Liver (tissue), 3 donors: ENCODE results near the gene RNF225.
A peak's percentile ranks its signal among the peaks of the same experiment; 100 is the strongest.

Source experiments
- ATF3 ChIP-seq: IDR thresholded peaks from 2 replicates; pipeline ENCODE4 v1.6.1; 2016; ENCODE audit warnings: antibody characterized with exemption
- CTCF ChIP-seq: fragments of 150-350 bp; IDR thresholded peaks from 2 replicates; pipeline ENCODE4 v1.5.1; 2017; ENCODE audit warnings: improper control_type of control experiment, low read depth, low read length; ENCODE audit not compliant: missing input control
- GABPA ChIP-seq, 2 donors: IDR thresholded peaks in 1 of 2; conservative IDR thresholded peaks in 1 of 2; 2 replicates each; pipeline ENCODE4 v1.6.1; 2016; ENCODE audit warnings: antibody characterized with exemption in 2 of 2, mild to moderate bottlenecking in 1 of 2, moderate library complexity in 1 of 2
- MAX ChIP-seq: IDR thresholded peaks from 2 replicates; pipeline ENCODE4 v1.6.1; 2016; ENCODE audit warnings: antibody characterized with exemption
- ZBTB33 ChIP-seq: IDR thresholded peaks from 2 replicates; pipeline ENCODE4 v1.6.1; 2016; ENCODE audit warnings: antibody characterized with exemption
- donor health status: healthy.
- donor health status: healthy.

- TF ChIP-seq CTCF, result no peak
- no peak for TF ChIP-seq ZBTB33
- no peak for TF ChIP-seq ATF3
- no peak for TF ChIP-seq MAX
- TF ChIP-seq GABPA (IDR thresholded peaks at IDR 0.05 in 1 of 2, conservative IDR thresholded peaks at IDR 0.05 in 1 of 2), result peak in 1 of 2 donors; percentile 91
These were observed 12.9 kb downstream of the RNF225 start, which contains the start of gene ZNF584 for GRCh38 chr19:58408152-58409009.
